GM18499 (cell line): ENCODE measurements around the gene CTNNA1.

ENCODE experiments used
- ATAC-seq: cut with Tn5 transposase; IDR thresholded peaks from one replicate; pipeline ENCODE4 v1.9.1; 2021; ENCODE audit warnings: moderate number of reproducible peaks; ENCODE audit not compliant: insufficient read depth, unreplicated experiment

CTNNA1 gene

DNA sequence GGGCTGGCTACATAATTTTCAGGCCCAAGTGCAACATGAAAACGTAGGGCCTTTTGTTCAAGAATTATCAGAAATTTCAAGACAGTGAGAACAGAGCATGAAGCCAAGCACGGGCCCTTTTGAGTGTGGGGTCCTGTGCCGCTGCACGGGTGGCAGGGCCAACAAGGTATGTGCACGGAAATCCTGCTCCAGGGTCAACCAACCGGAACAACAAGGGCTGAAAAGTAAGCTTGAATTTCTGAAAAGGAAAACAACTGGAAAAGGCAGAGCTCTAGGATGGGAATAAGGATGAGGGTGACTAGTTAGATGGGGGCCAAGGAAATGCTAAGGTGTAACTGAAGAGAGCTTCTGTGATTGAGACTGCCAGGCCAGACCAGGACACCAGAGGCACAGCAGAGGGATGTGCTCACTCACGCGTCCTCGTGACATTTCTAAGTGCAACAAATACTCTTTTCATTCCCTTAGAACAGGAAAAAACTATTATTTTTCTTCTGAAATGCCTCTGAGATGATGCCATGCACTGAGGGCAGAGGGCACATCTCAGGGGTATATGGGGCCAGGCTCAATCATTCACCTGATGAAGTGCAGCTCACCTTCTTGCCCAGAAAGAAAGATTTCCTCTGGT lies 202.6 kb downstream of the CTNNA1 start:
- no peak for ATAC-seq

DNA sequence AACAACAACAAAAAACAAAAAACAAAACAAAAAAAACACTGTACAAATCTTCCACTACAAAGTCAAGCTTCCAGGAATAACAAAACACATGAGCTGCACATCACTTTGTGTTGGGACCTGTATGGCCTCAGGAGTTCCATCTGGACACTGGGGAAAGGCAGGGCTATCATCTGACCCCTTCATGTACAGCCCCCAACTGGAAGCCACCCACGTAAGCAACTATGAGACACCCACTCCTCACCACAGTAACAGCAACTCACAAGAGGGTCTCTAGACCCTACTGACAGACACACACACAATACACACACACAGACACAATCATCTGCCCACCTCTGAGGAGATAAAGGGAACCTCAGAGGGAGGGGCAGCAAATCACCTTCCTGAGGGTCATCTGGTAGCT lies 203.6 kb downstream of the CTNNA1 start:
- ATAC-seq = no peak

DNA sequence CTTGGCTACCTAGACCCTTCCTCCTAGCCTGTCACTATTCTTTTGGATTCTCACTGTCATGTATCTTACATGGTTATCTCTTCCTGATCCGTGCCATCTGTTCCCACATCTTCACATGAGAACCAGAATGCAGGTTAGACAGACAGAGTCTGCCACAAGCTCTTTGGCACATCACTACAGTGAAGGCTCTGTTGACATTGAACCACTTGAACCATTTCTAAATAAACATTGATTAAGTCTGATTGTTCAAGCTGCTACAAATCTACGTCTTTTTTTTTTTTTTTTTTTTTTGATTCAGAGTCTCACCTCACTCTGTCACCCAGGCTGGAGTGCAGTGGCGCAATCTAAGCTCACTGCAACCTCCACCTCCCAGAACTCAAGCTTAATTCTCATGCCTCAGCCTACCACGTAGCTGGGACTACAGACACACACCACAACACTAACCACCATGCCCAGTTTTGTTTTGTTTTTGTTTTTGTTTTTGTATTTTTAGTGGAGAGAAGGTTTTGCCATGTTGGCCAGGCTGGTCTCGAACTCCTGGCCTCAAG lies 207.0 kb downstream of the CTNNA1 start:
- ATAC-seq = no peak

DNA sequence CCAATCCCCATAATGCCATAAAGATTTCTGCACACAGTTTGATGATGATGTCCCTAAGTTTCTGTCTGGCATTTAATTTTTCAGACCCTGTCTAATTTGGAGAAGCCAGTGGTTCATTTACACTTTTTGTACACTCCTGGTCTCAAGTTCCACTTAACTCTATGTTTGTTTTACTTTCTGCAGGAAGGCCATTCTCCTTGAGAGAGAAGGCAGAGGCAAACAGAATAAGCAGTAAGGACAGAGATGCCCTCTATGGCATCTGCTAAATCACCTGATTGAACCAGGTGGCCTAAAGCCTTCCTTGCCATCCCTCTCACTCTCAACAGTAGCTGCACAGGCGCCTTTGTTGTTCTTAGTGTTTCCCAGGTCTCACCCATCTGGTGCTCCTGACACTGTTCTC lies 208.0 kb downstream of the CTNNA1 start:
- ATAC-seq = no peak

DNA sequence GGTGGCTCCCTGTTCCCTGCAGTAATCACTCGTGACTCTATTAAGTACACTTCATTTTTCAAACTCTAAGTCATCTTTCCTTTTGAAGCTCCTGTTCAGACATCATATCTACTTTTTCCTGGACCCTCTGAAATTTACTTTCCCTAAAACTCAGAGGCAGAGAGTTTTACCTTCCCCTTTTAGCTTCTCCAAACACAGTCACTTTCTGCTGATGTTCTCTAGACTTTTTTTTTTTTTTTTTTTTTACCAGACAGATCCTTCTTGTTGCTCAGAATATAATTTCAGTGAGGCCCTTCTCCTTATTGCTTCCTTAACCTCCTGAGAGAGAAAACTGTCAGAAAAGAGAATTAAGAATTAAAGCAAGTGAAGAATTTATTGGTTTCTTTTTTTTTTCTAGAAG lies 208.5 kb downstream of the CTNNA1 start:
- ATAC-seq = no peak

DNA sequence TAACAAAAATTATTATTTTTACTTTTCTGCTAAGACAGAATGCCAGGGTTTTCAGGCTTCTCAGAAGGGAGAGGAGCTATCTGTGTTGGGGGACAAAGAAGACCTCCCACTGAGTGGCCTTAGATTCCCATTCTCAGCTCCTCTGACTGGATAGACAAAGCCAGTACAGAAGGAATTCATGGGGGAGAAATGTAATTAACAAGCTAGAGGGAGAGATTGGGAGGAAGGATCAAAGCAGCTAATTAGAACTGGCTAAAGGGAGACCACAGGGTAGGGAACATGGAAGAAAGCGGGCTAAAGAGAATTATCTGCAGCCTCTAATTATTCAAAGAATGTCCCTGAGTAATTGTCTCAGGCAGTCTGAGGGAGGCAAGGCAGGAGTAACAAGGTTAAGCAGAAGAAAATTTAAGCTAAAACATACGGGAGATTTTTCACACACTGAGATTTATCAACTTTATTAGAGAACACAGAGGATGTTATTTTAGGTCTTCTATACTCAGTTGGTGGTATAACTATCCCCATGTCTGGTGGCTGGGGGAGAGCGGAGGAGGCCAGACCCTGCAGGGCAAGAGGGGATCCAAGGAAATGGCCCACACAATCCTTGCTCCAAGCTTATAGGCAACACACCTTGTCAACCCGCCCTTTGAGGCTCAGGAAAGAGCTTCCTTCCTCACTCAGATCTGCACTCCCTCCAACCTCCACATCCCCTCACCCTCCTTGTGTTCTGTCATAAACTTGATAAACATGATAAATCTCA lies 209.6 kb downstream of the CTNNA1 start:
- no peak for ATAC-seq

DNA sequence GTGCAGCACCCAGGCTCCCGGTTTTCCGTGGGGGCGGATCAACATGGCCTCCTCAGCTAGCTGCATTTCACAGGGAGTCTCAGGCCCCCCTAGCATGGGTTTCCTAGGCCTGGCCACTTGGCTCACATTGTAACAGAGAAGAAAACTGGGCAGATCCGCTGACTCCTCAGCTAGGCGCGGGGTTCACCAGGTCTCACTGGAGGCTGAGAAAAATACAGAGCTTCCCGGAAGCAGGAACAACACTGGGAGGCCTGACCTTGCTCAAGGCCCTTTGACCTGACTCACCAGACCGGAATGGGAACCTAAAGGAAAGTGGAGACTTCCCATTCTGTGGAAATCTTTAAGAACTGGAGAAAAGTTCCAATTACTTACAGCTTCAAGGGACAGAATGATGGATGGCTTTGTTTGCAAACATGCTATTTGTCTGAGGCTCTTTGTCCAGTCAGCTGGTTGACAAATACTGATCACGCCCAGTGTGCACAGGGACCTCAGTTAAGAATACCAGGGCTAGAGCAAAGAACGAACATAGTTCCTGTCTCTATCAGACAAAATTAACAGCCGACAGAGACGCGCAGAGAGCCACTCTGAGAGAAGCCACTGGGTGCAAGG lies 210.6 kb downstream of the CTNNA1 start:
- no peak for ATAC-seq

DNA sequence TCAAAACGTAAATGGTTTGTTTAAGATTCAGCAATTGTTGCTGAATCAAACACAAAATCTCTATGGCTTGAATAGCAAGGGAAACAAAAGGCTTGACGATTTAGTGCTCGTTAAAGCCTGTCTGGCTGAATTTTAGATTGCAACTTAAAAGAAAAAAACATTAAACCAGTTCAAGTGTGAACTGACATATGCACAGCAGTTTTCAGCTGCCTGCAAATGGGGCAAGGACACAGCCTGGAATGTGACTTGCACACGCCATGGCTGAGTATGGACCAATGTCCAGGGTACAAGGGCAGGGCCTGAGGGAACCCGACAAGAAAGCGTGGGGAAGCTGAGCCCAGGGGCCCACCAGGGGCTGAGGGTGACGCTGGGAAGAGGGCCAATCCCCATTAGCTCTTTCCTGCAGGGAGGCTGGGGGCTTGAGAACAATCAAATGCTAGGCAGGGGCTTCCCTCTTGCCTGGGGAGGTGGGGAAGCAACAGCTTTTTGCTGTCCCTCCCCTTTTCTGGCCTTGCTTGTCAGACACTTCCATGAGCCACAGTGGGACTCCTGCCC lies 211.5 kb downstream of the CTNNA1 start:
- no peak for ATAC-seq

DNA sequence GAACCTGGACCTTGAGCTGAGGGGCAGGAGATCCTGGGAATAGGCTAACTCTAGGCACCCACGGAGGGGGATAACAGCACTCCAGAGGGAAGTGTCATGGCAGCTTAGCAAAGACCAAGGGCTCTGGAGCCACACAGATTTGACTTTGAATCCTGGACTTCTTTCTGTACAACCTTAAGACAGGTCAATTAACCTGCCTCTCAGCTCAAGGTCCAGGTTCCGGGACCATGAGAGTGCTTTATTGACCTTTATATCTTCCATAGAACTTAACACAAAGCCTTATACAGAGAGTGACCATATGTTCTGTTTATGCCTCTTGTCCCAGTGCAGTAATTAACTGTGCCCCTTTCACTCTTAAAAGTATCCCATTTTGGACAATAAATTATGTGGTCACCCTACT lies 212.4 kb downstream of the CTNNA1 start:
- ATAC-seq = no peak

DNA sequence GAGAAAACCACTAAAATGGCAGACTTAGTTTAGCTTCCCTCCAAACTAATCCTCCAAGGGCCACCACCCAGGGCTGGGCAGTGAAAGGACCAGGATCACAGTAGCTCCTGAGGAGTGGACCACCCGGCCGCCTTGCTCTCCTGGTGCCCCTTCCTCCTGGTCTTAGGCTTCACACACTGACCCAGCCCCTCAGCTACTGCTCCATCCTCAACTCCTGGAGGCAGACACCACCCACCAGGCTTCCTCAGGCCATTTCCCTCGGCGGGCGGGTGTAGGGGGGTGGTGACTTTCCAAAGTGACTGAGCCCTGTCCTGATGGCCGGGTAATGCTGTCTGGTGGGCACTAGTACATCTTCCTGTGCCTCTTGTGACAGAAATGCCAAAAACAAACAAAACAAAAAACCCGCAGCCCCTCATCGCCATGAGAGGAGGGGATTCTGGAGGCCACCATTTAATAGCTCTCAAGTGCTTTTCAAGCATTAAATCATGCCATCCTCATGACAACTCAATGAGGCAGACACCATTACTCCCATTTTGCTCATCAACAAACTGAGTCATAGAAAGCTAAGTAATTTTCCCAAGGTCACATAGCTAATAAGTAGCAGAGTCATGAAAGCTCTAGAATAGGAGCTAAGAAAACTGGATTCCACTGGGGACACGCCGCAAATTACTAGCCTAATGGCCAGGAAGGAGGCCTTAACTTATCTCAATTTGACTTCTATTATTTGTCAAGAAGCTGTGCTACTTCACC lies 213.2 kb downstream of the CTNNA1 start:
- ATAC-seq = no peak

DNA sequence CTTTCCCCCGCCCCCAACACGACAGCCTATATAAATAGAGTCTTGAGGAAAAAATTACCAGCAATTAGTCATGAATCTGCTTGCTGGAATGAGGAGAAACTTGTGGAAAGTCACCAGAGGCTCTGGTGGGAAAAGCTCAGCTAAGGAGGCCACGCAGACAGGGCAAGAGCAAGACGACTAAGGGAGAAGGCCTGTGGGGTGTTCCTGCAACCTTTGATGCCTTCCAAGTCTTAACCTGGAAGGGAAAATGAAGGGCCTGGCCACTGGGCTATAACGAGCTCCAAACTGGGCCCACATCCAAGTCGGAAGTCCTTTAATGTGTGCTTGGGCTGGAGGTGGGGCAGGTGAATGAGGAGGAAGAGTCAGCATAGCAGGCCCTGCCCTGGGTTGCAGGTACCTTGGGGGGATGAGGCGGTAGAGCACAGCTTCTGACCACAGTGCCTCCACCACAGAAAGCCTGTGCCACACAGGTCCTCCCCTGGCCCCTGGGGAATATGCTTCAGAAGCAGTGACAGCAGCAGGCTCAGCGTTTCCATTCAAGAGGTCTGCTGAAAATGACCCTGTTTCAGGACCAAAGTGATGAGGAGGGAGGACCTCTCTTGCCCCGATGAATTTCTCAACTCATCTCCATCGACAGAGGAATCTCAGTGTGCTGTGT lies 214.7 kb downstream of the CTNNA1 start:
- no peak for ATAC-seq

DNA sequence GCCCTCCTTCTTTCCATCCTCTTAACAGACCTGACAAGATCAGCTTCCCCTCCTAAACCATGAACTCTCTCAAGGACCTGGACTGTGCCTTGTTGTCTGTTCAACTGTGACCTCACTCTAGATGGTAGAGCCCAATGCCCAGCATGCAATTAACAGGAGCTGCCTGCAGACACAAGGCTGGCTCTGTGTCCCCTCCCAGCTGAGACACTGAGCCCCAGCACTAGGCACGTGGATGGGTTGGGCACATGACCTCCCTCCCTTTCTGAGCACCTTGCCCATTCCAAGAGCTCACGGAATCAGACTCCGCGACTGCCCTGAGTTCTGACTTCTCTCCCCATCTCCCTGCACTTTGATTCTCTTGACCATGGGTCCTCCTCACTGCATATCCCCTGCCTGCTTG lies 215.4 kb downstream of the CTNNA1 start:
- ATAC-seq = no peak

DNA sequence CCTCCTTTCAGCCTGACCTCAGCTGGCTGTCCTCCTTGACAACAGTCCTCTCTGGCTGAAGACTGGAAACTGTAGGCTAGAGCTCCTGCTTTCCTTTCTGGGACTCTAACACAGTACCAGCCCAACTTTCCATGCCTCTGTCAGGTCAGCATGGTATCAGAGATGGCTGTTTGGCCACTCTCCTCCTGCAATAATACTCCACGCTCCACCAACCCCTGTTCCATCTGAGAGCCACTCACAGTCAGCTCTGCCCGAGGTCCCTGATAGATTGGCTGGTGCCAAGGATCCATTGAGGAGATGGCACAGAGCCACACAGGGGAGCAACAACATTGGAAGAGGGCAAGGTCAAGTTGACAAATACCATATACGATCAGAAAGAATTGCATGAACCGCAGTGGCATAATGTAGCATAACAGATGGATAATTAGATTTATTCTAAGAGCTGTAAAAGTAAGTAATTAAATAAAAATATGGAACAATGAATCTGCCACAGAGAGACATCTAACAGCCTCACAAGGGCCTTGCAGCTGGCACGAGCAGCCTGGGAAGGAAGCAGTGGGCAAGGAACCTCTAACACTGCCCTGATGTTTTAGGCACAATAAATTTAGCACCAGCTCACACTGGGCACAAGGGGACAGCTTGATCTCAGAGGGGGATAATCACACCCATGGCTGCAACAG lies 216.2 kb downstream of the CTNNA1 start:
- no peak for ATAC-seq

DNA sequence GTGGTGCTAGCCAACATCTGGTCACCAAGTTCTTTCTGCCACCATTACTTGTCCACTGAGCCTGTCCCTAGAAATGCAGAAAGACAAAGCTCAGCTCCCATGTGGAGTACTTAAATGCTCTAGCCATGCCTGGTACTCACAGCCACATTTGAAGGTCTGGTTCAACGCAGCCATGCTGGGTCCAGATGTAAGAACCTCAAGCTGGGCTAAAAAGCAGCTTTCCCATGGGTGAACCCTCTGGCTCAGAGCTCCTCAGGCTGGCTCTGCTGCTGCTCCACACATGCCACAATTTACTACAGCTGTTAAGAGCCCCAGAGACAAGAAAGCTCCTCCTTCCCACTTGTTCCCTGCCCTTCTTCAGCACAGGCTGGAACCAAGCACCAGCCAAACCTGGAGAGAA lies 219.0 kb downstream of the CTNNA1 start:
- no peak for ATAC-seq

DNA sequence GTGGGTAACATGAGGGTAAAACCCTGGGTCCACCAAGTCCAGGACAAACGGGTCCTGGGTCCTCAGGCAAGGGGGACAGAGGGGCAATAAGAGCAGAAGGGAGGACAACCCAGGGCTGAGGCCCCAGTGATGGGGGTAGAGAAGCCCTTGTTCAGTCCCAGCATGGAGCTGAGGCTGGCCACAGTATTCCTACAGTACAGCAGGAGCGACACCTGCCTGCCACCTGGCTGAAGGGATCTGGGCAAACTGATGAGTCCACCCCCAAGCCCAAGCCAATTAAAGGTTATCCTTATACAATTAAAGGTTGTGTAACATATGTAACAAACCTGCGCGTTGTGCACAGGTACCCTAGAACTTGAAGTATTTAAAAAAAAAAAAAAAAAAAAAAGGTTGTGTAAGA lies 219.6 kb downstream of the CTNNA1 start:
- ATAC-seq = no peak

DNA sequence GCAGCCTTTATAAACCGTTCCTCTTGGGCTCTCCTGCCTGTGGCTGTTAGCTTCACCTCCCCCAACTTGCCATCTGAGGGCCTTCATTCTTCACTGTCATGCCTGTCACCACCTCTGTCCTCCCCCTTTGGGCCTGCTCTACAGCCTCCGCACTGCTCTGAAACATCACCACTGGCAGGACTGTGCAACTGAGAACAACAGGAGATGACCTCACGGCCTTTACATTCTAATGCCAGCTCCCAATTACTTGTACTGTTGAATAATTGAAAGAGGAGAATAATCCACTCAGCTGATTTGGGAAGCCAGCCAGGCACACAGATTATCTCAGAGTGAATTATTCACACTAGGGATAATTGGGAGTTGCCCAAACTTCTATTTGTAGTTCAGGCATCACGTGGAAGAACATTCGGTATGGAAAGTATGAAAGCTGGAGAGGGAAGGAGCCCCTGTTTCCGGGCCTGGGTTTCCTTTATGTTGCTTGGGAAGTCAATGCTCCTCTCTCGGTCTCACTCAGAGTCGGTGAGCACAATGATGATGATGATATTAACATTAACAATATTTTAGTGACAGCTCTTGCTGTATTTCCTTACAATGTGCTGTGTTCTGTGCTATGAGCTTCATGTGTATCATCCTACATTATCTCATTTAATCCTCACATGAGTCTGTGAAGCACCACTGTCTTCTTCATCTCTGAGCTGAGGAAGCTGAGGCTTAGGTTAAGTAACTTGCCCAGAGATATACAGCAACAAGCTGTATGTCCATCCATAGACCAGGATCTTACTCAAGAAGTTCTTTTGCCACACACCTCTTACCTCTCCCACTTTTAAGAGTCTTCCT lies 221.2 kb downstream of the CTNNA1 start:
- ATAC-seq = no peak

DNA sequence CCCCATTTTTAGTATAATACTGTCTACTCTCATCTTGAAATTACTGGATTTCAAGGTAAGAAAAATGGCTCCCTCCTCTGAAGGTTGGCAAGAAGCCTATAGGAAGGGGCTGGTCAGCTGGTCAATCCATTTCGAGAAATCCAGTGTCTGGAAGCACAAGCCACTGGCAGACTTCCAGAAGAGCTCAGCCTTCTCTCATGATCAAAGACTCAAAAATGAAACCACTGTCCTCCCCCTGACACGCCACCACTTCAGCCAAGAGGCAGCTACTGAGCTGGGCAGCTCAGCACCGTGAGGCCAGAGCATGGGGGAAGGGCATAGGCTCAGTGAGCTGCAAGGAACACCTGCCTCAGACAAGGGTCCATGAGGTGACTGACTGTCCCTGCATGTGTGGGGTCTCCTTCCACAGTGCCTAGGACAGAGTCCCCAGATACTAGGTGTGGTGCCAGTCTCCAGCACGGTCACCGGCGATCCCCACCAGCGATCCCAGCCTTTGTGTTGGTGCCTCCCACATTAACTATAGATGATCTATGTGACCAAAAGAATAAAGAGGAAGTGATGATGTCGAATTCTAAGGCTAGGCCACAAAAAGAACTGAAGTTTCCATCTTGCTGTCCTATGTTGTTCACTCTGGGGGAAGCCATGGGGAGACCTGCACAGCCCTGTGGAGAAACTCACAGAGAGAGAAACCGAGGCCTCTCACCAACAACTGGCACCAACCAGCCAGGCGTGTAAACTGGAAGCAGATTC lies 222.0 kb downstream of the CTNNA1 start:
- no peak for ATAC-seq

DNA sequence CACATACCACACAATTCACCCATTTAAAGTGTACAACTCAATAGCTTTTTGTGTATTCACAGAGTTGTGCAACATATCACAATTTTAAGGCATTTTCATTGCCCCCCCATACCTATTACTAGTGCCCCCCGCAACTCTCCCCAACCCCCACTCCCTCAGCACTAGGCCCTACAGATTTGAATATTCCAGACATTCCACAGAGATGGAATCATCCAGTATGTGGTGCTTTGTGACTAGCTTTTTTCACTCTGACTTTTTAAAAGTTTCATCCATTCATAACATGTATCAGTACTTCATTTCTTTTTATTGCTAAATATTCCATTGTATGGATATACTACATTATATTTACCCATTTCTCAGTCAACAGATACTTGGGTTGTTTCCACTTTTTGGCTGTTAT lies 224.9 kb downstream of the CTNNA1 start:
- no peak for ATAC-seq
